Loucy (cell line): ENCODE measurements around the gene SDK1.

Experiments
- H2AFZ ChIP-seq: fragments of 200-600 bp; sonication (generic); 2 replicates; pipeline ENCODE4 v1.6.0; 2016; ENCODE audit warnings: antibody characterized with exemption, mild to moderate bottlenecking, low read length, moderate library complexity
- H3F3A ChIP-seq: fragments of 200-600 bp; 2 replicates; pipeline ENCODE4 v1.6.0; 2016; ENCODE audit warnings: antibody characterized with exemption, low read depth, mild to moderate bottlenecking
- H3K27me3 ChIP-seq: fragments of 200-600 bp; sonication (generic); 2 replicates; pipeline ENCODE4 v1.6.1; 2014; ENCODE audit warnings: low read length, mild to moderate bottlenecking; ENCODE audit not compliant: insufficient read depth, poor library complexity, severe bottlenecking
- H3K36me3 ChIP-seq: fragments of 200-600 bp; sonication (generic); 2 replicates; pipeline ENCODE4 v1.6.1; 2016; ENCODE audit warnings: low read length; ENCODE audit not compliant: insufficient read depth
- H3K4me1 ChIP-seq: fragments of 200-600 bp; sonication (generic); 2 replicates; pipeline ENCODE4 v1.5.1; 2014; ENCODE audit warnings: low read length, mild to moderate bottlenecking; ENCODE audit not compliant: insufficient read depth, poor library complexity, severe bottlenecking
- H3K4me2 ChIP-seq: fragments of 200-600 bp; sonication (generic); 2 replicates; pipeline ENCODE4 v1.6.0; 2014; ENCODE audit warnings: antibody characterized with exemption, low read length, low read depth, mild to moderate bottlenecking; ENCODE audit not compliant: poor library complexity, severe bottlenecking
- H3K4me3 ChIP-seq: fragments of 200-600 bp; sonication (generic); 2 replicates; pipeline ENCODE4 v1.5.1; 2014; ENCODE audit warnings: low read length, mild to moderate bottlenecking, mixed read lengths; ENCODE audit not compliant: poor library complexity, severe bottlenecking
- H3K79me2 ChIP-seq: fragments of 200-600 bp; sonication (generic); 2 replicates; pipeline ENCODE4 v1.6.1; 2014; ENCODE audit warnings: low read length; ENCODE audit not compliant: insufficient read depth
- H3K9ac ChIP-seq: fragments of 200-600 bp; sonication (generic); 2 replicates; pipeline ENCODE4 v1.6.0; 2014; ENCODE audit warnings: mild to moderate bottlenecking, low read depth, low read length, moderate library complexity; ENCODE audit not compliant: poor library complexity, severe bottlenecking
- H3K9me2 ChIP-seq: fragments of 200-600 bp; sonication (generic); replicated peaks from 2 replicates; pipeline ENCODE4 v1.6.1; 2016; ENCODE audit warnings: low read depth, low read length, mixed read lengths
- H3K9me3 ChIP-seq: fragments of 200-600 bp; sonication (generic); 2 replicates; pipeline ENCODE4 v1.6.1; 2014; ENCODE audit warnings: mild to moderate bottlenecking, antibody characterized with exemption, low read length, low read depth; ENCODE audit not compliant: insufficient read depth
- H4K20me1 ChIP-seq: fragments of 200-600 bp; sonication (generic); 2 replicates; pipeline ENCODE4 v1.6.0; 2014; ENCODE audit warnings: antibody characterized with exemption, low read length, mild to moderate bottlenecking; ENCODE audit not compliant: insufficient read depth, poor library complexity, severe bottlenecking
- CTCF ChIP-seq: fragments of 200-600 bp; sonication (generic); conservative IDR thresholded peaks from 2 replicates; pipeline ENCODE4 v1.5.1; 2014; ENCODE audit warnings: mild to moderate bottlenecking, antibody characterized with exemption, low read length
- EZH2phosphoT487 ChIP-seq: fragments of 200-600 bp; IDR thresholded peaks from 2 replicates; pipeline ENCODE4 v1.6.1; 2018; ENCODE audit warnings: antibody characterized with exemption, mild to moderate bottlenecking, moderate library complexity, borderline replicate concordance

The SDK1 gene

GRCh38 chr7:3591219-3591618 lies 290.2 kb downstream of the SDK1 start:
- H3K9me2 ChIP-seq, result no peaks in the 10 kb centered on the region
- no peaks in the 10 kb centered on the region for H3K9me3 ChIP-seq
- no peak overlapping the region for H3K4me3 ChIP-seq
- no peaks in the 10 kb centered on the region for H3F3A ChIP-seq
- H3K36me3 ChIP-seq, result no peaks in the 10 kb centered on the region
- TF ChIP-seq CTCF (no peak), EZH2phosphoT487 (no peak)
- H3K4me1 ChIP-seq, result no peaks in the 10 kb centered on the region
- H2AFZ ChIP-seq, result no peak overlapping the region
- H3K9ac ChIP-seq, result no peak overlapping the region
- no peaks in the 10 kb centered on the region for H3K27me3 ChIP-seq
- no peaks in the 10 kb centered on the region for H4K20me1 ChIP-seq
- no peak overlapping the region for H3K4me2 ChIP-seq
- no peaks in the 10 kb centered on the region for H3K79me2 ChIP-seq

- Histone ChIP-seq H3K9me2 (no peaks in the 10 kb centered on the region), H3K9me3 (no peaks in the 10 kb centered on the region), H2AFZ (no peak overlapping the region), H3K4me3 (no peak overlapping the region), H3K79me2 (no peaks in the 10 kb centered on the region), H3K36me3 (no peaks in the 10 kb centered on the region), H3K9ac (no peak overlapping the region), H3K4me2 (no peak overlapping the region), H3F3A (no peaks in the 10 kb centered on the region), H3K27me3 (no peaks in the 10 kb centered on the region), H3K4me1 (no peaks in the 10 kb centered on the region), H4K20me1 (no peaks in the 10 kb centered on the region)
- TF ChIP-seq CTCF, result no peak
- TF ChIP-seq EZH2phosphoT487, result no peak
Measured at GRCh38 chr7:3591944-3592343, 290.9 kb downstream of the SDK1 start.

- no peak for TF ChIP-seq EZH2phosphoT487
- TF ChIP-seq CTCF, result no peak
- H3K4me1 ChIP-seq, result no peaks in the 10 kb centered on the region
Measured at GRCh38 chr7:3592401-3593134, 291.5 kb downstream of the SDK1 start.

More at GRCh38 chr7:3592401-3593134, 291.5 kb downstream of the SDK1 start:
- Histone ChIP-seq H3F3A (no peaks in the 10 kb centered on the region), H3K9me3 (no peaks in the 10 kb centered on the region), H3K79me2 (no peaks in the 10 kb centered on the region), H3K27me3 (no peaks in the 10 kb centered on the region), H3K4me2 (no peak overlapping the region), H4K20me1 (no peaks in the 10 kb centered on the region), H3K9ac (no peak overlapping the region), H3K36me3 (no peaks in the 10 kb centered on the region), H3K4me3 (no peak overlapping the region), H2AFZ (no peak overlapping the region), H3K9me2 (no peaks in the 10 kb centered on the region)
